ENCODE data around the gene ADRM1. TPM values are rescaled to one million over a fixed set of nuclear protein-coding genes. Genes with fewer than 3 reads are reported as not detected.

The ADRM1 gene
- total and polyA plus RNA-seq, 2 donors from 2014 or later, result 64.4 to 79.4 TPM

DNA sequence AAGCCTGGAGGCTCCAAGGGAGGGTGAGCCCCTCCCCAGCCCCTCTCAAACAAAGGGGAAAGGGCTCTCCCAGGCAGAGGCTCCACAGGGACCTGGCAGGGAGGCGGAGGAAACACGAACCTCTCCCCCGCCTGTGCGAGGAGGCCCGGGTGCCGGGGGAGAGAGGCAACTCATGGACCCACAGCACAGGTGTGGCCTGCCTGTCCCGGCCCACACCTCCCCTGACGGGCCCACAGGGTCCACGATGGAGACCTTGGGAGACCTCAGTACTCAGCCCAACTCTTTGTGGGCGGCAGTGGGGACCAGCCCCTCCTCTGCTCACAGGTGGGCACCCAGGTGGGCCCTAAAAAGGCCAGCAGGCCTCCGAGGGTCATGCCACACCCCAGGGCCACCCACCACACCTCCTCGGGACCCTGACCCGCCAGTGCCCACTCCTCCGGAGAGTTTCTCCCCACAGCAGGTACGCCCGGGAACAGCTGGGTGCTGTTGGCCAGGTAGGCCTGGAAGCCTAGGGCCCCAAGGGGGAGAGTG lies 52.1 kb downstream of the ADRM1 start:
- Histone ChIP-seq H3K27ac (ENCODE audit: low read depth in 2 of 2, low read length in 2 of 2) (peak overlapping the region; percentile 76 to 87), H3K4me1 (ENCODE audit: control insufficient read depth in 2 of 3, insufficient read depth in 2 of 3, low read depth in 1 of 3, low read length in 3 of 3) (peaks cover 0 to 58% (median 51%) of the 10 kb centered on the region in 3 donors), H3K36me3 (ENCODE audit: control insufficient read depth in 2 of 3, insufficient read depth in 3 of 3, low read length in 3 of 3) (peaks cover 0 to 11% (median 4%) of the 10 kb centered on the region in 3 donors), H3K9me3 (ENCODE audit: control insufficient read depth in 2 of 3, insufficient read depth in 1 of 3, low read length in 3 of 3) (no peaks in the 10 kb centered on the region), H3K27me3 (ENCODE audit: control insufficient read depth, insufficient read depth, low read length) (no peaks in the 10 kb centered on the region), H3K4me3 (ENCODE audit: low read length in 3 of 3) (no peak overlapping the region), H3K9ac (ENCODE audit: low read length in 3 of 3) (peak overlapping the region in 1 of 3 donors; percentile 56)
- FAIRE-seq (no peak), DNase-seq (peak in 2 of 5 donors; percentile 67 to 71)
- TF ChIP-seq, protein P1, sequence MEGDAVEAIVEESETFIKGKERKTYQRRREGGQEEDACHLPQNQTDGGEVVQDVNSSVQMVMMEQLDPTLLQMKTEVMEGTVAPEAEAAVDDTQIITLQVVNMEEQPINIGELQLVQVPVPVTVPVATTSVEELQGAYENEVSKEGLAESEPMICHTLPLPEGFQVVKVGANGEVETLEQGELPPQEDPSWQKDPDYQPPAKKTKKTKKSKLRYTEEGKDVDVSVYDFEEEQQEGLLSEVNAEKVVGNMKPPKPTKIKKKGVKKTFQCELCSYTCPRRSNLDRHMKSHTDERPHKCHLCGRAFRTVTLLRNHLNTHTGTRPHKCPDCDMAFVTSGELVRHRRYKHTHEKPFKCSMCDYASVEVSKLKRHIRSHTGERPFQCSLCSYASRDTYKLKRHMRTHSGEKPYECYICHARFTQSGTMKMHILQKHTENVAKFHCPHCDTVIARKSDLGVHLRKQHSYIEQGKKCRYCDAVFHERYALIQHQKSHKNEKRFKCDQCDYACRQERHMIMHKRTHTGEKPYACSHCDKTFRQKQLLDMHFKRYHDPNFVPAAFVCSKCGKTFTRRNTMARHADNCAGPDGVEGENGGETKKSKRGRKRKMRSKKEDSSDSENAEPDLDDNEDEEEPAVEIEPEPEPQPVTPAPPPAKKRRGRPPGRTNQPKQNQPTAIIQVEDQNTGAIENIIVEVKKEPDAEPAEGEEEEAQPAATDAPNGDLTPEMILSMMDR (IDR thresholded peaks at IDR 0.05; ENCODE audit: borderline replicate concordance, extremely low read depth, insufficient read depth), result no peak
- intact Hi-C loops (cut with DNase I), result no loop called here

DNA sequence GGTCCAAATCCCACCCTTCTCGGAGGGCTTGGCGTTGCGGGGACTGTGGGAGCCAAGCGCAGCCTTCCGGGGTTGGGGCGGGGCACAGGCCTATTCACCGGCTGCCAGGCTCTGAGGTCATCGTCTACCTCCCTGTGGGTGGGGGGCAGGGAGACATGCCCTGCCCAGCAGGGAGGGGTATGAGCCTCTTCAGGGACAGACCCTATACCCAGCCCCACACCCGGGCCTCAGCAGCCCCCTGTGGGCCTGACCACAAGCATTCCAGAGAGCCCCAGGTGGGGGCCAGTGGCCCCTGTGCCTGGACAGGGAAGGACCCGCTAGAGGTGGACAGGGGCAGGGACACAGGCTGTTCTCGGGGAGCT lies 52.7 kb downstream of the ADRM1 start:
- intact Hi-C loops (cut with DNase I), result no loop called here
- peaks cover 0 to 8% (median 4%) of the 10 kb centered on the region in 3 donors for H3K36me3 ChIP-seq (ENCODE audit: control insufficient read depth in 2 of 3, insufficient read depth in 3 of 3, low read length in 3 of 3)
- FAIRE-seq (no peak), DNase-seq (peak in 2 of 5 donors; percentile 68 to 83)
- H3K4me1 ChIP-seq (ENCODE audit: control insufficient read depth in 2 of 3, insufficient read depth in 2 of 3, low read depth in 1 of 3, low read length in 3 of 3), result peaks cover 0 to 58% (median 51%) of the 10 kb centered on the region in 3 donors
- H3K27me3 ChIP-seq (ENCODE audit: control insufficient read depth, insufficient read depth, low read length), result no peaks in the 10 kb centered on the region
- TF ChIP-seq, protein P1 (IDR thresholded peaks at IDR 0.05; ENCODE audit: borderline replicate concordance, extremely low read depth, insufficient read depth), result no peak
- peak overlapping the region in 1 of 3 donors; percentile 56 for H3K9ac ChIP-seq (ENCODE audit: low read length in 3 of 3)
- H3K9me3 ChIP-seq (ENCODE audit: control insufficient read depth in 2 of 3, insufficient read depth in 1 of 3, low read length in 3 of 3), result no peaks in the 10 kb centered on the region
- H3K27ac ChIP-seq (ENCODE audit: low read depth in 2 of 2, low read length in 2 of 2), result peak overlapping the region; percentile 76 to 87
- H3K4me3 ChIP-seq (ENCODE audit: low read length in 3 of 3), result no peak overlapping the region

GRCh38 chr20:62355878-62356588 lies 53.2 kb downstream of the ADRM1 start:
- DNase-seq, result peak in 4 of 5 donors; percentile 26 to 91 (median 75)
- H3K9me3 ChIP-seq (ENCODE audit: control insufficient read depth in 2 of 3, insufficient read depth in 1 of 3, low read length in 3 of 3), result no peaks in the 10 kb centered on the region
- H3K36me3 ChIP-seq (ENCODE audit: control insufficient read depth in 2 of 3, insufficient read depth in 3 of 3, low read length in 3 of 3), result peaks cover 0 to 4% (median 4%) of the 10 kb centered on the region in 3 donors
- H3K9ac ChIP-seq (ENCODE audit: low read length in 3 of 3), result peak overlapping the region in 1 of 3 donors; percentile 61
- H3K4me1 ChIP-seq (ENCODE audit: control insufficient read depth in 2 of 3, insufficient read depth in 2 of 3, low read depth in 1 of 3, low read length in 3 of 3), result peaks cover 0 to 61% (median 51%) of the 10 kb centered on the region in 3 donors
- peak overlapping the region; percentile 76 to 89 for H3K27ac ChIP-seq (ENCODE audit: low read depth in 2 of 2, low read length in 2 of 2)
- FAIRE-seq, result no peak
- TF ChIP-seq, protein P1 (IDR thresholded peaks at IDR 0.05; ENCODE audit: borderline replicate concordance, extremely low read depth, insufficient read depth), result no peak
- intact Hi-C loops (cut with DNase I), result no loop called here
- no peaks in the 10 kb centered on the region for H3K27me3 ChIP-seq (ENCODE audit: control insufficient read depth, insufficient read depth, low read length)
- peak overlapping the region in 1 of 3 donors; percentile 29 for H3K4me3 ChIP-seq (ENCODE audit: low read length in 3 of 3)

All from kidney (tissue), 14 donors.